Effector CD4-positive, alpha-beta T cell (primary cell): ENCODE measurements around the gene SLC23A3.
A peak's percentile ranks its signal among the peaks of the same experiment; 100 is the strongest.
"Not testable (repeated sequence)": the region's sequence is repeated elsewhere in the genome, so short reads cannot be mapped to it uniquely, and the experiment has no call there.

Source experiments
- DNase-seq: peaks from one replicate; pipeline ENCODE4 v3.0.0-alpha.2; 2020

Gene SLC23A3

DNA sequence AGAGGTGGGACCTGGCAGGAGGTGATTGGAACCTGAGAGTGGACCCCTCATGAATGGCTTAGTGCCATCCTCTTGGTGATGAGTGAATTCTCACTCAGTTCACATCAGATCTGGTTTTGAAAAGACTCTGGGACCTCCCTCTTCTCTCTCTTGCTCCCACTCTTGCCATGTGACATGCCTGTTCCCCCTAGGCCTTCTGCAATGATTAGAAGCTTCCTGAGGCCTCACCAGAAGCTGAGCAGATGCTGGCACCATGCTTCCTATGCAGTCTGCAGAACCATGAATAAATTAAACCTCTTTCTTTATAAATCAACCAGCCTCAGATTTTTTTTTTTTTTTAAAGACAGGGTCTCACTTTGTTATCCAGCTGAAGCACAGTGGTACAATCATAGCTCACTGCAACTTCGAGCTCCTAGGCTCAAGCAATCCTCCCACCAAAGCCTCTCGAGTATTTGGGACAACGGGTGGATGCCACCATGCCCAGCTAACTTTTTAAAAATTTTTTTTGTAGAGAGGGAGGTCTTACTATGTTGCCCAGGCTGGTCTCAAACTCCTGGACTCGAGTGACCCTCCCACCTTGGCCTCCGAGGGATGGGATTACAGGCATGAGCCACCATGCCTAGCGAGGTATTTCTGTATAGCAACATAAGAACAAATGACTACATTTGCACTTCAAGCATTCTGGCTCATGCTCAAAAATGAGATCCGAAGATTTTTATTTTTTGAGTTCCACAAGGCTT lies 34.8 kb upstream of the SLC23A3 start:
- no peak for DNase-seq

DNA sequence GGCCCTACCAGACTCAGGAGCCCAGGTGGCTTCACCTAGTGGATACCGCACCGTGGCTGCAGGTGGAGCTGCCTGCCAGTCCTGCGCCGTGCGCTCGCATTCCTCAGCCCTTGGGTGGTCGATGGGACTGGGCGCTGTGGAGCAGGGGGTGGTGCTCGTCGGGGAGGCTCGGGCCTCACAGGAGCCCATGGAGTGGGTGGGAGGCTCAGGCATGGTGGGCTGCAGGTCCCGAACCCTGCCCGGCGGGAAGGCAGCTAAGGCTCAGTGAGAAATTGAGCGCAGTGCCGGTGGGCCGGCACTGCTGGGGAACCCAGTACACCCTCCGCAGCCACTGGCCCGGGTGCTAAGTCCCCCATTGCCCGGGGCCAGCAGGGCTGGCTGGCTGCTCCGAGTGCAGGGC lies 31.5 kb upstream of the SLC23A3 start:
- not testable (repeated sequence) for DNase-seq

- DNase-seq: not testable (repeated sequence)
These were observed 30.9 kb upstream of the SLC23A3 start for GRCh38 chr2:219200502-219201326.

- no peak for DNase-seq
These were observed 29.8 kb upstream of the SLC23A3 start for GRCh38 chr2:219199470-219200211.

- no peak for DNase-seq
These were observed 29.1 kb upstream of the SLC23A3 start for GRCh38 chr2:219198974-219199373.

GRCh38 chr2:219197388-219197787 lies 27.6 kb upstream of the SLC23A3 start:
- DNase-seq: no peak

GRCh38 chr2:219186754-219187456 lies 17.1 kb upstream of the SLC23A3 start:
- no peak for DNase-seq

DNA sequence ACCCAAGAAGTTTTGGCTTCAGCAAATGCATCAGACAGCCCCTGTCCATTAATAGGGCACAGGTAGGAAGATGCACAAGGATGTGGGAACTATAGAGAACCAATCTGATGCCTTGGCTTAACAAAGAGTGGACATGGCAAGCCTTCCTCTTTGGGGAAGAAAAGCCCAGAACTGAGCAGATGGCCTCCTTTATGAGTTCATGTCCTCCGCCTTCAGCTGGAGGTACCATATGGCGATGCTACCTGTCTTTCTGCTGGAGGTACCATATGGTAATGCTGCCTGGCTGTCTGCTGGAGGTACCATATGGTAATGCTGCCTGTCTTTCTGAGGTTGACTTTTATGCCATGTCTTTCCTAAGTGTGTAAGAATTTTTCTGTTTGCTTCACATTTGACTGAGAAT lies 14.3 kb upstream of the SLC23A3 start:
- no peak for DNase-seq

GRCh38 chr2:219183151-219183772 lies 13.4 kb upstream of the SLC23A3 start:
- no peak for DNase-seq

- DNase-seq: no peak
These were observed 12.7 kb upstream of the SLC23A3 start for GRCh38 chr2:219182331-219183150.

- DNase-seq: no peak
These were observed 11.7 kb upstream of the SLC23A3 start for GRCh38 chr2:219181531-219181930.

GRCh38 chr2:219180961-219181360 lies 11.1 kb upstream of the SLC23A3 start:
- no peak for DNase-seq

DNA sequence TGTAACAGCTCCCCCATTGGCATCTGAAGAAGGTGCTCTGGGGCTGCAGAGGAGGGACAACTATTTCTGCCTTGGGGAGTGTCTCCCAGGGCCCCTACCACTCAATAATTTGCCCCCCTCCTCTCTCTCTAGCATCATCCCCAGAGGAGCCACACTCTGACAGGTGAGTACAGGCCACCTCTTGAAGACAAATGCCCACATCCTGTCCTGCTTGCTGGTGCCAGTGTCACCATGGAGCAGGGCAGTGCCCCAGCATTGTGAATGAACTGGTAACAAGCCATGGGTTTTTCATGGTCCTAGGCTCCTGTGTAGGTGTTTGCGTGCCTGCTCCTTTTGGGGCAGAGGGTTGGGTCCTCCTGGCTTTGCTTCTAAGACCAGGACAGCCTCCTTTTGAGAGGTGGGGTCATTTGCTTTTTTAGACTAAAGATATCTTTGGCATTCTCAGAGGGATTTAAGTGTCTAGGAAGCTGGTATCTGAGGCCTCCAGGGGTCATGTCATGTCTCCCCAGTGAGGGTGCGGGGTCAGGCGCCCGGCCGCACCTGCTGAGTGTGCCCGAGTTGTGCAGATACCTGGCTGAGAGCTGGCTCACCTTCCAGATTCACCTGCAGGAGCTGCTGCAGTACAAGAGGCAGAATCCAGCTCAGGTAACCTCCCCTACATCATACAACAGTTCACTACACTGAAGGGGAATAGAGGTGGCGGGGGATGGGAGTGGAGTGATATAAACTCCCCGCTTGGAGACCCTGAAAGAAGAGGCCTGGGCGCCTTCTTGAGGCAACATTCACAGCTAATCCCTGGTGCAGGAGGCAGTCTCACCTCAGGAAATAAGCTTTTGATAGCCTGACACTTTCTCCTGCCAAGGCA lies 10.0 kb upstream of the SLC23A3 start:
- DNase-seq: no peak

GRCh38 chr2:219178377-219179175 lies 8.7 kb upstream of the SLC23A3 start:
- DNase-seq: peak; percentile 28

DNA sequence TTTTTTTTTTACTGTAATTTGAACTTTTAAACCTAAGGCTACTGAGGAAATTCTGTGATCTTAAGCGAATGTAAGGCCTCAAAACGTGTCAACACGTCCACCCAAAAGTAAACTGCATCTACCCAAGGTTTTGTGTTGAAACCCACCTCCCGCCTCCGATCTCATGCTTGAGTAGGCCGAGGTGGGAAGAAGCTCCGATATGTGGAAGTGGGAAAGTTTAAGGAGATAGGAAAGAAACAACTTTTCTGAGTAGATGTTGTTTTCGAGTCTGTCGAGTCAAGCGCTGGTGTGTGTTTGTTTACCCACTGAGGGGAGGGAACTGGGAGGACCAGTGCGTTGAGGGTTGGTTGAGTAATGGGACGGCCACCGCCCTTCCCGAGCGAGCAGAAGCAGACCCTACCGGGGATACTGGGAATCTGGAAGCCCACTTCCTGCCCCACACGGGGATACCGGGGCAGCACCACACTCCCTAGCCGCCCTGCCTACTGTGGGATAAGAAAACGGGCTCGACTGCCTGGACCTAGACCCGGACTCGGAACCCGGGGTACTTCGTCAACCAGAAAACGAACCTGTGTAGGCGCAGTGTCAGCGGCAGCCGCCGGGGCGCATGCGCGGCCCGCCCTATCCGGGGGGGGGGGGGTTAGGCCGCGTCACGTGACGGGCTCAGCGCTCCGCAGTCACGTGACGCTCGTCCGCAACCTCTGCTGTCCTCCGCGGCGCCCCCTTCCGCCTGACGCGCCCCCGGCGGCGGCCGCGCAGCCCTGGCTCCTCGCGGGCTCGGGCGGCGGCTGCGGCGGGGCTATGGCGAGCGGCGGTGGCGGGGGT lies 7.9 kb upstream of the SLC23A3 start, which contains the start of gene RETREG2:
Gene RETREG2 (plus strand): TSS at position 724 of the 825 bp plus-strand sequence. CDS start 78 bp downstream, at position 802.
- peak; percentile 75 for DNase-seq

- peak; percentile 79 for DNase-seq
These were observed 7.2 kb upstream of the SLC23A3 start, which contains the start of gene CNPPD1 for GRCh38 chr2:219176818-219177551. Gene CNPPD1, minus strand, starts transcription at chr2:219176925. Its CDS starts 97 bp downstream, at chr2:219176828.
